ENCODE data around the gene GLDN.

Gene GLDN

GRCh38 chr15:51366920-51367319 lies 25.5 kb downstream of the GLDN start:
- no peak overlapping the region for H3K27ac ChIP-seq (ENCODE audit: insufficient read depth in 1 of 2, low read depth in 1 of 2, low read length in 2 of 2, poor library complexity in 1 of 2, severe bottlenecking in 2 of 2)
- 59% methylated on average over 2 of the region's 3 CpGs for WGBS (ENCODE audit: insufficient coverage)
- no peak for DNase-seq
- CTCF ChIA-PET = no interaction called here
- no peaks in the 10 kb centered on the region for H3K9me3 ChIP-seq (ENCODE audit: control extremely low read depth in 1 of 5, control insufficient read depth in 4 of 5, insufficient read depth in 2 of 5, low read depth in 1 of 5, low read length in 4 of 5)
- H3K4me1 ChIP-seq (ENCODE audit: control extremely low read depth in 1 of 4, control insufficient read depth in 4 of 4, insufficient read depth in 4 of 4, low read length in 3 of 4) = no peaks in the 10 kb centered on the region
- POLR2A ChIA-PET = no interaction called here
- no peaks in the 10 kb centered on the region for H3K36me3 ChIP-seq (ENCODE audit: control insufficient read depth in 4 of 4, insufficient read depth in 4 of 4, low read length in 3 of 4)
- no peak overlapping the region for H3K4me3 ChIP-seq (ENCODE audit: control insufficient read depth in 1 of 7, extremely low read depth in 1 of 7, insufficient read depth in 4 of 7, low read depth in 2 of 7, low read length in 6 of 7)
- peaks cover 0 to 4% (median 0%) of the 10 kb centered on the region in 5 experiments for H3K27me3 ChIP-seq (replicated peaks in 2 of 5; ENCODE audit: control insufficient read depth in 4 of 5, insufficient read depth in 5 of 5, low read length in 4 of 5)

GRCh38 chr15:51367322-51367976 lies 26.0 kb downstream of the GLDN start:
- POLR2A ChIA-PET = no interaction called here
- CTCF ChIA-PET = no interaction called here
- no peak overlapping the region for H3K27ac ChIP-seq (ENCODE audit: insufficient read depth in 1 of 2, low read depth in 1 of 2, low read length in 2 of 2, poor library complexity in 1 of 2, severe bottlenecking in 2 of 2)
- 96% methylated on average over 9 of the region's 10 CpGs for WGBS (ENCODE audit: insufficient coverage)
- peaks cover 0 to 4% (median 0%) of the 10 kb centered on the region in 5 experiments for H3K27me3 ChIP-seq (replicated peaks in 2 of 5; ENCODE audit: control insufficient read depth in 4 of 5, insufficient read depth in 5 of 5, low read length in 4 of 5)
- no peaks in the 10 kb centered on the region for H3K4me1 ChIP-seq (ENCODE audit: control extremely low read depth in 1 of 4, control insufficient read depth in 4 of 4, insufficient read depth in 4 of 4, low read length in 3 of 4)
- DNase-seq = no peak
- H3K9me3 ChIP-seq (ENCODE audit: control extremely low read depth in 1 of 5, control insufficient read depth in 4 of 5, insufficient read depth in 2 of 5, low read depth in 1 of 5, low read length in 4 of 5) = no peaks in the 10 kb centered on the region
- H3K4me3 ChIP-seq (ENCODE audit: control insufficient read depth in 1 of 7, extremely low read depth in 1 of 7, insufficient read depth in 4 of 7, low read depth in 2 of 7, low read length in 6 of 7) = no peak overlapping the region
- H3K36me3 ChIP-seq (ENCODE audit: control insufficient read depth in 4 of 4, insufficient read depth in 4 of 4, low read length in 3 of 4) = no peaks in the 10 kb centered on the region

- Histone ChIP-seq H3K36me3 (ENCODE audit: control insufficient read depth in 4 of 4, insufficient read depth in 4 of 4, low read length in 3 of 4) (no peaks in the 10 kb centered on the region), H3K9me3 (ENCODE audit: control extremely low read depth in 1 of 5, control insufficient read depth in 4 of 5, insufficient read depth in 2 of 5, low read depth in 1 of 5, low read length in 4 of 5) (no peaks in the 10 kb centered on the region), H3K27ac (ENCODE audit: insufficient read depth in 1 of 2, low read depth in 1 of 2, low read length in 2 of 2, poor library complexity in 1 of 2, severe bottlenecking in 2 of 2) (no peak overlapping the region), H3K27me3 (replicated peaks in 2 of 5; ENCODE audit: control insufficient read depth in 4 of 5, insufficient read depth in 5 of 5, low read length in 4 of 5) (peaks cover 0 to 4% (median 0%) of the 10 kb centered on the region in 5 experiments), H3K4me3 (ENCODE audit: control insufficient read depth in 1 of 7, extremely low read depth in 1 of 7, insufficient read depth in 4 of 7, low read depth in 2 of 7, low read length in 6 of 7) (no peak overlapping the region), H3K4me1 (ENCODE audit: control extremely low read depth in 1 of 4, control insufficient read depth in 4 of 4, insufficient read depth in 4 of 4, low read length in 3 of 4) (no peaks in the 10 kb centered on the region)
- POLR2A ChIA-PET = no interaction called here
- 100% methylated on average over 6 of the region's 6 CpGs for WGBS (ENCODE audit: insufficient coverage)
- CTCF ChIA-PET = interaction anchor here (0.9 kb wide), 1 partner anchor 12 kb away, joined by 3 read pairs; no protein-coding TSS in a partner anchor
- DNase-seq = no peak
Observed at GRCh38 chr15:51368307-51368706, 26.9 kb downstream of the GLDN start.

- DNase-seq = no peak
- ChIA-PET CTCF (interaction anchor here (0.9 kb wide), 1 partner anchor 11 kb away, joined by 3 read pairs; no protein-coding TSS in a partner anchor), POLR2A (no interaction called here)
- 100% methylated on average over 2 of the region's 3 CpGs for WGBS (ENCODE audit: insufficient coverage)
- Histone ChIP-seq H3K27ac (ENCODE audit: insufficient read depth in 1 of 2, low read depth in 1 of 2, low read length in 2 of 2, poor library complexity in 1 of 2, severe bottlenecking in 2 of 2) (no peak overlapping the region), H3K4me3 (ENCODE audit: control insufficient read depth in 1 of 7, extremely low read depth in 1 of 7, insufficient read depth in 4 of 7, low read depth in 2 of 7, low read length in 6 of 7) (no peak overlapping the region), H3K27me3 (replicated peaks in 2 of 5; ENCODE audit: control insufficient read depth in 4 of 5, insufficient read depth in 5 of 5, low read length in 4 of 5) (peaks cover 0 to 2% (median 0%) of the 10 kb centered on the region in 5 experiments), H3K9me3 (ENCODE audit: control extremely low read depth in 1 of 5, control insufficient read depth in 4 of 5, insufficient read depth in 2 of 5, low read depth in 1 of 5, low read length in 4 of 5) (no peaks in the 10 kb centered on the region), H3K4me1 (ENCODE audit: control extremely low read depth in 1 of 4, control insufficient read depth in 4 of 4, insufficient read depth in 4 of 4, low read length in 3 of 4) (no peaks in the 10 kb centered on the region), H3K36me3 (ENCODE audit: control insufficient read depth in 4 of 4, insufficient read depth in 4 of 4, low read length in 3 of 4) (no peaks in the 10 kb centered on the region)
Observed at GRCh38 chr15:51368751-51369450, 27.4 kb downstream of the GLDN start.

GRCh38 chr15:51369451-51369761 lies 28.0 kb downstream of the GLDN start:
- CTCF ChIA-PET = interaction anchor here (0.8 kb wide), 1 partner anchor 206 kb away, joined by 3 read pairs; no protein-coding TSS in a partner anchor
- 100% methylated on average over 1 of the region's 1 CpG for WGBS (ENCODE audit: insufficient coverage)

GRCh38 chr15:51371266-51371665 lies 29.8 kb downstream of the GLDN start:
- peaks cover 0 to 2% (median 0%) of the 10 kb centered on the region in 5 experiments for H3K27me3 ChIP-seq (replicated peaks in 2 of 5; ENCODE audit: control insufficient read depth in 4 of 5, insufficient read depth in 5 of 5, low read length in 4 of 5)
- WGBS (ENCODE audit: insufficient coverage) = no CpG with 5 or more reads among the region's 1 CpG
- no peaks in the 10 kb centered on the region for H3K36me3 ChIP-seq (ENCODE audit: control insufficient read depth in 4 of 4, insufficient read depth in 4 of 4, low read length in 3 of 4)
- H3K4me3 ChIP-seq (ENCODE audit: control insufficient read depth in 1 of 7, extremely low read depth in 1 of 7, insufficient read depth in 4 of 7, low read depth in 2 of 7, low read length in 6 of 7) = no peak overlapping the region
- no peaks in the 10 kb centered on the region for H3K9me3 ChIP-seq (ENCODE audit: control extremely low read depth in 1 of 5, control insufficient read depth in 4 of 5, insufficient read depth in 2 of 5, low read depth in 1 of 5, low read length in 4 of 5)
- POLR2A ChIA-PET = no interaction called here
- H3K4me1 ChIP-seq (ENCODE audit: control extremely low read depth in 1 of 4, control insufficient read depth in 4 of 4, insufficient read depth in 4 of 4, low read length in 3 of 4) = no peaks in the 10 kb centered on the region
- H3K27ac ChIP-seq (ENCODE audit: insufficient read depth in 1 of 2, low read depth in 1 of 2, low read length in 2 of 2, poor library complexity in 1 of 2, severe bottlenecking in 2 of 2) = no peak overlapping the region
- CTCF ChIA-PET = interaction anchor here (1.7 kb wide), 1 partner anchor 10 kb away, joined by 5 read pairs; no protein-coding TSS in a partner anchor
- no peak for DNase-seq

More at GRCh38 chr15:51369451-51369761, 28.0 kb downstream of the GLDN start:
- H3K27me3 ChIP-seq (replicated peaks in 2 of 5; ENCODE audit: control insufficient read depth in 4 of 5, insufficient read depth in 5 of 5, low read length in 4 of 5) = peaks cover 0 to 2% (median 0%) of the 10 kb centered on the region in 5 experiments
- no peak overlapping the region for H3K4me3 ChIP-seq (ENCODE audit: control insufficient read depth in 1 of 7, extremely low read depth in 1 of 7, insufficient read depth in 4 of 7, low read depth in 2 of 7, low read length in 6 of 7)
- H3K9me3 ChIP-seq (ENCODE audit: control extremely low read depth in 1 of 5, control insufficient read depth in 4 of 5, insufficient read depth in 2 of 5, low read depth in 1 of 5, low read length in 4 of 5) = no peaks in the 10 kb centered on the region
- DNase-seq = no peak
- H3K36me3 ChIP-seq (ENCODE audit: control insufficient read depth in 4 of 4, insufficient read depth in 4 of 4, low read length in 3 of 4) = no peaks in the 10 kb centered on the region
- no peaks in the 10 kb centered on the region for H3K4me1 ChIP-seq (ENCODE audit: control extremely low read depth in 1 of 4, control insufficient read depth in 4 of 4, insufficient read depth in 4 of 4, low read length in 3 of 4)
- POLR2A ChIA-PET = no interaction called here
- H3K27ac ChIP-seq (ENCODE audit: insufficient read depth in 1 of 2, low read depth in 1 of 2, low read length in 2 of 2, poor library complexity in 1 of 2, severe bottlenecking in 2 of 2) = no peak overlapping the region

DNA sequence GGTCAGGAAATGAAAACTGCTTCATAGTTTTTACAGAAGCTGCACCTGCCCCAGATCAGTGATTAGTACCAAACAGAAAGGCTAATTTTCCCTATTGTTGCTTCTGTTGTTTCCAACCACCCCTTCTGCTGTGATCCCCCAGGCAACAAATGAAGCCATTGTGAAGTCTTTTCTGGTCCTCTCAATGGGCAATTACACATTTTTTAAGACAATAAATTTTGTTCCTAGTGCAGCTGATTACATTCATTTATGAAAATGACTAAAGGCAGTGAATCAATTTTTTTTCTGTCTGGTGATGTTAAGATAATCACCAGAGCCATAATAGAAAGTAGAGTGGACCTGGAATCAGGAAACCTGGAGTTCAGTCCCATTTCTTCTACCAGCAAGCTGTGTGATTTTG lies 32.7 kb downstream of the GLDN start:
- no peaks in the 10 kb centered on the region for H3K36me3 ChIP-seq (ENCODE audit: control insufficient read depth in 4 of 4, insufficient read depth in 4 of 4, low read length in 3 of 4)
- H3K27me3 ChIP-seq (replicated peaks in 2 of 5; ENCODE audit: control insufficient read depth in 4 of 5, insufficient read depth in 5 of 5, low read length in 4 of 5) = no peaks in the 10 kb centered on the region
- H3K9me3 ChIP-seq (ENCODE audit: control extremely low read depth in 1 of 5, control insufficient read depth in 4 of 5, insufficient read depth in 2 of 5, low read depth in 1 of 5, low read length in 4 of 5) = no peaks in the 10 kb centered on the region
- POLR2A ChIA-PET = no interaction called here
- H3K4me1 ChIP-seq (ENCODE audit: control extremely low read depth in 1 of 4, control insufficient read depth in 4 of 4, insufficient read depth in 4 of 4, low read length in 3 of 4) = no peaks in the 10 kb centered on the region
- no peak for DNase-seq
- CTCF ChIA-PET = interaction anchor here (1.3 kb wide), 1 partner anchor 145 kb away, joined by 3 read pairs; no protein-coding TSS in a partner anchor
- H3K27ac ChIP-seq (ENCODE audit: insufficient read depth in 1 of 2, low read depth in 1 of 2, low read length in 2 of 2, poor library complexity in 1 of 2, severe bottlenecking in 2 of 2) = no peak overlapping the region
- H3K4me3 ChIP-seq (ENCODE audit: control insufficient read depth in 1 of 7, extremely low read depth in 1 of 7, insufficient read depth in 4 of 7, low read depth in 2 of 7, low read length in 6 of 7) = no peak overlapping the region
